ENCODE results near the gene CPN1.

GRCh38 chr10:100033766-100034418 is 47.8 kb downstream of the CPN1 start:
- TF ChIP-seq CTCF (conservative IDR thresholded peaks at IDR 0.05) (no peak), ZFX (IDR thresholded peaks at IDR 0.05) (no peak)
